HepG2 (cell line): ENCODE data around the gene ZNF503. TPM values are rescaled to one million over a fixed set of nuclear protein-coding genes. Genes with fewer than 3 reads are reported as not detected.
A peak's percentile ranks its signal among the peaks of the same experiment; 100 is the strongest.

ENCODE experiments used
- MAFK ChIP-seq, 2 experiments: IDR thresholded peaks in 1 of 2; conservative IDR thresholded peaks in 1 of 2; 2 replicates each; pipeline ENCODE4 v1.6.1; 2011; ENCODE audit warnings: improper control_type of control experiment in 2 of 2, low read length in 2 of 2
- NFKB2 ChIP-seq: sonication (generic); formaldehyde crosslinking; IDR thresholded peaks from 2 replicates; pipeline ENCODE4 v1.4.0; 2020; ENCODE audit warnings: missing genetic modification reagents, borderline replicate concordance
- RFXANK ChIP-seq: IDR thresholded peaks from 2 replicates; pipeline ENCODE4 v1.6.1; 2016
- SOX5 ChIP-seq: IDR thresholded peaks from 2 replicates; pipeline ENCODE4 v1.6.1; 2016; ENCODE audit warnings: borderline replicate concordance
- SP2 ChIP-seq: sonication (generic); formaldehyde crosslinking; IDR thresholded peaks from 2 replicates; pipeline ENCODE4 v1.5.1; 2020; ENCODE audit warnings: mild to moderate bottlenecking, missing genetic modification reagents
- ZKSCAN8 ChIP-seq: IDR thresholded peaks from 2 replicates; pipeline ENCODE4 v1.6.1; 2016; ENCODE audit warnings: borderline replicate concordance, missing genetic modification reagents, missing compliant biosample characterization
- ZNF225 ChIP-seq: sonication (generic); formaldehyde crosslinking; IDR thresholded peaks from 2 replicates; pipeline ENCODE4 v1.4.0; 2020; ENCODE audit warnings: mild to moderate bottlenecking, missing genetic modification reagents
- ZNF772 ChIP-seq: sonication (generic); formaldehyde crosslinking; IDR thresholded peaks from 2 replicates; pipeline ENCODE4 v1.5.0; 2020; ENCODE audit warnings: mild to moderate bottlenecking, missing genetic modification reagents
- ZNF776 ChIP-seq: sonication (generic); formaldehyde crosslinking; IDR thresholded peaks from 2 replicates; pipeline ENCODE4 v1.4.0; 2020; ENCODE audit warnings: mild to moderate bottlenecking, missing genetic modification reagents
- ZNF83 ChIP-seq: sonication (generic); formaldehyde crosslinking; IDR thresholded peaks from 2 replicates; pipeline ENCODE4 v1.4.0; 2020; ENCODE audit warnings: missing genetic modification reagents, mild to moderate bottlenecking, borderline replicate concordance
- ZSCAN20 ChIP-seq: sonication (generic); formaldehyde crosslinking; IDR thresholded peaks from 2 replicates; pipeline ENCODE4 v1.4.0; 2020; ENCODE audit warnings: missing genetic modification reagents, mild to moderate bottlenecking, borderline replicate concordance
- polyA plus RNA-seq, 8 experiments: library from polyadenylated mRNA; depleted of rRNA in 3 of 8; stranded (reverse) in 7 of 8; unstranded in 1 of 8; fragments of >200 nt; fragmentation: Illumina TruSeq in 4 of 8; extraction: Trizol in 4 of 8; gene quantifications; 2 replicates each; pipeline versions ENCODE4 v1.2.1 to v1.2.3, GENCODE V29; 2011 to 2016; ENCODE audit warnings: low read depth in 4 of 8, missing spikeins in 1 of 8, mixed read lengths in 1 of 8; ENCODE audit not compliant: insufficient read depth in 1 of 8
- total RNA-seq, 5 experiments: library from RNA; depleted of rRNA; stranded (reverse); fragments of >200 nt; fragmentation: Illumina TruSeq; extraction: Trizol; gene quantifications; 2 replicates each; pipeline ENCODE4 v1.2.3, GENCODE V29; 2016; ENCODE audit warnings: low read depth in 1 of 5
- TF ChIP-seq, protein P1 (sequence below): IDR thresholded peaks from 2 replicates; pipeline ENCODE4 v1.6.1; 2016; ENCODE audit warnings: mild to moderate bottlenecking, missing biosample characterization, missing genetic modification reagents

The ZNF503 gene
- total and polyA plus RNA-seq, 2 of the 13 experiments (the other 11 are each of a cell fraction or from before 2014, with no cell fraction given): 2.7 to 8.3 TPM

DNA sequence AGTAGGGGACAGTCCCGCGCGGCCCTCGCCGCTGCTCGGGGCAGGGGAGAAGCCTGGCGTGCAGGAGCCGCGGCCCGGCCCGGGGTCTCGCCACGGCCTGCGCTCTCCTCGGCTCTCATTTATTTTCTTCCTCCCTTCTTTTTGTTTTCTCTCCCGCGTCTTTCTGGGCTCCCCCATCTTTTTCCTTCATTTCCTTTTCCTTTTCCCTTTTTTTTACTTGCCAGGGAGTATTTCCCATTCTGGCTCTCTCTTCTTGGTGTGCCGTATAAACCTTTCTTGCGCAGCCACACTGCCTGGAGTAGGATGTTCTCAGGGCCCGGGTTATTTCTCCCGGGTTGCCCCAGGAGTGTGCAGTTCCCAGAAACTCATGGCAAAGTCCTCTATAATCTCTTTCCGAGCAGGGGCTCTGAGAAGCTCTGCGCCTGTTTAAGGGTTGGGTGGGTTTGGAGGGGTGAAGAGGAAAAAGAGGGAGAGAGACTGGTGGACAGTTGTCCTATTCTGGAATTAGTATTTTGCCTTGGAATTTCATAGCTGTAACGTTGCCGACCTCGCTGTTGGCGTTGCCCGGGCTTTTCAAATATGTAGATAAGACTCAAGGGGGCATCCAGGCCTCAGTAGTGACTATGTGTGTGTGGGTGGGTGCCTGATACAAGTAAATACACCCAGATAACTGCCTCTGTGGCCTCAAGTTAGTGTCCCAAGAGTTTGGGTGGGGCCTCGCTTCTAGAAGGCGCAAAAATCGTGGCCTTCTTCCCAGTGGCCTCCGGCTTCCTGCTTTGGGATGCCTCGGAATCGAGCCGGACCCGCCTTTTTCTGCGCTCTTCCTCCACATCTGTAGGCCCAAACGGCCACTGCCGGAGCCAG is 4.3 kb upstream of the ZNF503 start (continued):
- TF ChIP-seq ZKSCAN8 (CRISPR knock-in tag) (0 out of 2 replicates have a peak, but pooled peaks have one; percentile 3), SOX5 (CRISPR knock-in tag) (no peak), ZSCAN20 (CRISPR knock-in tag) (no peak), NFKB2 (no peak), MAFK (conservative IDR thresholded peaks at IDR 0.05 in 1 of 2, IDR thresholded peaks at IDR 0.05 in 1 of 2; ENCODE audit: low read length in 2 of 2) (no peak), RFXANK (no peak), ZNF225 (no peak), ZNF772 (CRISPR knock-in tag) (no peak), ZNF83 (no peak), SP2 (CRISPR knock-in tag) (no peak), ZNF776 (CRISPR knock-in tag) (0 out of 2 replicates have a peak, but pooled peaks have one; percentile 35)
- TF ChIP-seq, protein P1, sequence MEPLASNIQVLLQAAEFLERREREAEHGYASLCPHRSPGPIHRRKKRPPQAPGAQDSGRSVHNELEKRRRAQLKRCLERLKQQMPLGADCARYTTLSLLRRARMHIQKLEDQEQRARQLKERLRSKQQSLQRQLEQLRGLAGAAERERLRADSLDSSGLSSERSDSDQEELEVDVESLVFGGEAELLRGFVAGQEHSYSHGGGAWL (CRISPR knock-in tag): no peak
